DOHH2 (cell line): ENCODE results near the gene KDM4C.
"Not testable (repeated sequence)": the region's sequence is repeated elsewhere in the genome, so short reads cannot be mapped to it uniquely, and the experiment has no call there.

Experiments
- H3F3A ChIP-seq: fragments of 200-600 bp; sonication (generic), shearing (Covaris generic); 2 replicates; pipeline ENCODE4 v1.6.0; 2016; ENCODE audit warnings: antibody characterized with exemption, mild to moderate bottlenecking; ENCODE audit not compliant: control insufficient read depth, insufficient read depth
- H3K27ac ChIP-seq: fragments of 200-600 bp; sonication (generic); 2 replicates; pipeline ENCODE4 v1.5.1; 2014; ENCODE audit warnings: low read depth, mild to moderate bottlenecking, low read length, moderate library complexity
- H3K27me3 ChIP-seq: fragments of 200-600 bp; sonication (generic); 2 replicates; pipeline ENCODE4 v1.6.1; 2014; ENCODE audit warnings: mild to moderate bottlenecking, low read length, mixed read lengths; ENCODE audit not compliant: control insufficient read depth
- H3K36me3 ChIP-seq: fragments of 200-600 bp; sonication (generic); 2 replicates; pipeline ENCODE4 v1.6.1; 2014; ENCODE audit warnings: mild to moderate bottlenecking, low read length, moderate library complexity, mixed read lengths; ENCODE audit not compliant: control insufficient read depth
- H3K4me1 ChIP-seq: fragments of 200-600 bp; sonication (generic); 2 replicates; pipeline ENCODE4 v1.6.1; 2014; ENCODE audit warnings: mild to moderate bottlenecking, low read length, mixed read lengths; ENCODE audit not compliant: control insufficient read depth
- H3K4me2 ChIP-seq: fragments of 200-600 bp; sonication (generic); 2 replicates; pipeline ENCODE4 v1.6.0; 2014; ENCODE audit warnings: mild to moderate bottlenecking, low read length, moderate library complexity
- H3K4me3 ChIP-seq: fragments of 200-600 bp; sonication (generic); 2 replicates; pipeline ENCODE4 v1.5.1; 2014; ENCODE audit warnings: mild to moderate bottlenecking, low read length, mixed read lengths
- H3K79me2 ChIP-seq: fragments of 200-600 bp; sonication (generic); 2 replicates; pipeline ENCODE4 v1.6.1; 2014; ENCODE audit warnings: mild to moderate bottlenecking, low read length, mixed read lengths; ENCODE audit not compliant: control insufficient read depth
- H3K9me2 ChIP-seq: fragments of 200-600 bp; sonication (generic); replicated peaks from 2 replicates; pipeline ENCODE4 v1.6.1; 2014; ENCODE audit warnings: mild to moderate bottlenecking, low read length, mixed read lengths; ENCODE audit not compliant: control insufficient read depth
- H3K9me3 ChIP-seq: fragments of 200-600 bp; sonication (generic); 2 replicates; pipeline ENCODE4 v1.6.1; 2014; ENCODE audit warnings: antibody characterized with exemption, low read length, mixed read lengths; ENCODE audit not compliant: control insufficient read depth, insufficient read depth
- H4K20me1 ChIP-seq: fragments of 200-600 bp; sonication (generic); 2 replicates; pipeline ENCODE4 v1.6.0; 2014; ENCODE audit warnings: low read depth, mild to moderate bottlenecking, antibody characterized with exemption, low read length, moderate library complexity; ENCODE audit not compliant: control insufficient read depth, insufficient read depth
- CTCF ChIP-seq: fragments of 200-600 bp; sonication (generic); IDR thresholded peaks from one replicate; pipeline ENCODE4 v1.5.1; 2014; ENCODE audit warnings: antibody characterized with exemption, mild to moderate bottlenecking, low read depth, low read length; ENCODE audit not compliant: poor library complexity, severe bottlenecking
- EZH2phosphoT487 ChIP-seq: fragments of 200-600 bp; sonication (generic); IDR thresholded peaks from 2 replicates; pipeline ENCODE4 v1.6.1; 2017; ENCODE audit warnings: borderline replicate concordance, mild to moderate bottlenecking, antibody characterized with exemption, low read length, moderate library complexity, mixed read lengths

Gene KDM4C

GRCh38 chr9:6944093-6944551, 186.3 kb downstream of the KDM4C start:
- no peak overlapping the region for H3K27ac ChIP-seq
- H3F3A ChIP-seq = no peaks in the 10 kb centered on the region
- no peaks in the 10 kb centered on the region for H3K27me3 ChIP-seq
- H3K4me3 ChIP-seq = no peak overlapping the region
- TF ChIP-seq EZH2phosphoT487 = no peak
- H4K20me1 ChIP-seq = no peaks in the 10 kb centered on the region
- no peaks in the 10 kb centered on the region for H3K4me1 ChIP-seq
- no peak overlapping the region for H3K4me2 ChIP-seq
- H3K36me3 ChIP-seq = no peaks in the 10 kb centered on the region
- H3K9me2 ChIP-seq = no peaks in the 10 kb centered on the region
- no peaks in the 10 kb centered on the region for H3K79me2 ChIP-seq
- H3K9me3 ChIP-seq = no peaks in the 10 kb centered on the region

- no peak overlapping the region for H3K4me3 ChIP-seq
- H3K79me2 ChIP-seq = no peaks in the 10 kb centered on the region
- no peaks in the 10 kb centered on the region for H3K9me2 ChIP-seq
- no peak for TF ChIP-seq EZH2phosphoT487
- no peak for TF ChIP-seq CTCF
- H3K9me3 ChIP-seq = no peaks in the 10 kb centered on the region
- no peaks in the 10 kb centered on the region for H3K4me1 ChIP-seq
- H3K27me3 ChIP-seq = no peaks in the 10 kb centered on the region
- no peaks in the 10 kb centered on the region for H4K20me1 ChIP-seq
- no peak overlapping the region for H3K27ac ChIP-seq
- H3K4me2 ChIP-seq = no peak overlapping the region
- H3F3A ChIP-seq = no peaks in the 10 kb centered on the region
- no peaks in the 10 kb centered on the region for H3K36me3 ChIP-seq
Measured at GRCh38 chr9:6944896-6945295, 187.1 kb downstream of the KDM4C start.

- Histone ChIP-seq H3K9me3 (no peaks in the 10 kb centered on the region), H3K4me2 (no peak overlapping the region), H3K4me3 (no peak overlapping the region), H3K27me3 (no peaks in the 10 kb centered on the region), H3K9me2 (no peaks in the 10 kb centered on the region), H3F3A (no peaks in the 10 kb centered on the region; the same call in 1 of the 2 replicates), H3K79me2 (no peaks in the 10 kb centered on the region), H3K36me3 (no peaks in the 10 kb centered on the region), H3K4me1 (no peaks in the 10 kb centered on the region), H4K20me1 (no peaks in the 10 kb centered on the region), H3K27ac (no peak overlapping the region)
- no peak for TF ChIP-seq CTCF
- TF ChIP-seq EZH2phosphoT487 = no peak
Measured at GRCh38 chr9:6945816-6946215, 188.0 kb downstream of the KDM4C start.

GRCh38 chr9:6946583-6947166, 188.9 kb downstream of the KDM4C start:
- Histone ChIP-seq H3K9me3 (no peaks in the 10 kb centered on the region), H3K4me1 (no peaks in the 10 kb centered on the region), H3K27ac (no peak overlapping the region), H3K4me3 (no peak overlapping the region), H3F3A (no peaks in the 10 kb centered on the region; the same call in 1 of the 2 replicates), H3K27me3 (no peaks in the 10 kb centered on the region), H3K36me3 (no peaks in the 10 kb centered on the region), H4K20me1 (no peaks in the 10 kb centered on the region), H3K4me2 (no peak overlapping the region), H3K9me2 (no peaks in the 10 kb centered on the region), H3K79me2 (no peaks in the 10 kb centered on the region)
- TF ChIP-seq EZH2phosphoT487 = no peak
- TF ChIP-seq CTCF = no peak

GRCh38 chr9:6948921-6949320, 191.1 kb downstream of the KDM4C start:
- not testable (repeated sequence) for H3K27ac ChIP-seq, H3K36me3 ChIP-seq, H3K9me2 ChIP-seq, H3F3A ChIP-seq, H4K20me1 ChIP-seq, H3K4me1 ChIP-seq, H3K4me2 ChIP-seq, H3K27me3 ChIP-seq, H3K79me2 ChIP-seq, H3K4me3 ChIP-seq, H3K9me3 ChIP-seq
